Fibroblast of skin of right biceps (primary cell): ENCODE results near the gene SLC25A45.
A peak's percentile ranks its signal among the peaks of the same experiment; 100 is the strongest.

Experiments
- DNase-seq: peaks from one replicate; pipeline ENCODE4 v3.0.0-alpha.2; 2013

The SLC25A45 gene

GRCh38 chr11:65384301-65384889 is 1.9 kb upstream of the SLC25A45 start:
- DNase-seq, result peak; percentile 33

- DNase-seq, result no peak
These were observed 1.3 kb upstream of the SLC25A45 start for GRCh38 chr11:65383778-65384177.

GRCh38 chr11:65382804-65383368 is 440 bp upstream of the SLC25A45 start:
- DNase-seq, result no peak

GRCh38 chr11:65381716-65382032 is 772 bp downstream of the SLC25A45 start:
- DNase-seq, result peak; percentile 81

GRCh38 chr11:65380460-65381119 is 1.9 kb downstream of the SLC25A45 start:
- DNase-seq, result no peak

GRCh38 chr11:65379698-65380459 is 2.6 kb downstream of the SLC25A45 start:
- DNase-seq, result no peak

GRCh38 chr11:65378928-65379638 is 3.4 kb downstream of the SLC25A45 start:
- DNase-seq, result no peak

- DNase-seq, result no peak
These were observed 4.1 kb downstream of the SLC25A45 start for GRCh38 chr11:65378208-65378927.

GRCh38 chr11:65377777-65378176 is 4.7 kb downstream of the SLC25A45 start:
- DNase-seq, result no peak

GRCh38 chr11:65377036-65377435 is 5.4 kb downstream of the SLC25A45 start:
- DNase-seq, result no peak

GRCh38 chr11:65376138-65376713 is 6.2 kb downstream of the SLC25A45 start:
- no peak for DNase-seq

GRCh38 chr11:65375012-65375411 is 7.4 kb downstream of the SLC25A45 start:
- DNase-seq, result no peak

- DNase-seq, result no peak
These were observed 8.4 kb downstream of the SLC25A45 start for GRCh38 chr11:65373839-65374580.

GRCh38 chr11:65370659-65371049 is 11.8 kb downstream of the SLC25A45 start:
- no peak for DNase-seq

- DNase-seq, result peak; percentile 79
These were observed 16.1 kb downstream of the SLC25A45 start for GRCh38 chr11:65366340-65366773.

GRCh38 chr11:65363770-65364169 is 18.7 kb downstream of the SLC25A45 start:
- no peak for DNase-seq

GRCh38 chr11:65362966-65363365 is 19.5 kb downstream of the SLC25A45 start:
- no peak for DNase-seq

- no peak for DNase-seq
These were observed 20.0 kb downstream of the SLC25A45 start for GRCh38 chr11:65362320-65362931.

GRCh38 chr11:65357856-65358356 is 24.5 kb downstream of the SLC25A45 start:
- no peak for DNase-seq

GRCh38 chr11:65356394-65356972 is 26.0 kb downstream of the SLC25A45 start:
- DNase-seq, result no peak
